K562 (cell line): Measurements from ENCODE around the gene ARID4B. TPM values are rescaled to one million over a fixed set of nuclear protein-coding genes. Genes with fewer than 3 reads are reported as not detected.
A peak's percentile ranks its signal among the peaks of the same experiment; 100 is the strongest.

Experiments
- ARID3A ChIP-seq: IDR thresholded peaks from 2 replicates; pipeline ENCODE4 v1.6.1; 2012; ENCODE audit warnings: low read depth, low read length, improper control_type of control experiment, borderline replicate concordance
- ARID4B ChIP-seq: sonication (generic); formaldehyde crosslinking; IDR thresholded peaks from 2 replicates; pipeline ENCODE4 v1.8.0; 2022; ENCODE audit warnings: mild to moderate bottlenecking, missing genetic modification reagents
- BRF2 ChIP-seq: IDR thresholded peaks from 3 replicates; pipeline ENCODE4 v1.6.1; 2011; ENCODE audit warnings: borderline replicate concordance, mild to moderate bottlenecking; ENCODE audit not compliant: insufficient read length, insufficient read depth
- CHD2 ChIP-seq: IDR thresholded peaks from 2 replicates; pipeline ENCODE4 v1.6.1; 2011; ENCODE audit warnings: low read depth, low read length
- EZH2 ChIP-seq: IDR thresholded peaks from 2 replicates; pipeline ENCODE4 v1.6.1; 2012; ENCODE audit warnings: low read depth, mild to moderate bottlenecking, inconsistent platforms, low read length, borderline replicate concordance
- HIVEP1 ChIP-seq: fragments of 250-450 bp; sonication (Bioruptor Pico); IDR thresholded peaks from 2 replicates; pipeline ENCODE4 v1.4.0; 2020; ENCODE audit warnings: mild to moderate bottlenecking
- PHF20 ChIP-seq: fragments of 450-650 bp; IDR thresholded peaks from 2 replicates; pipeline ENCODE4 v1.6.1; 2018; ENCODE audit not compliant: partially characterized antibody
- RAD51 ChIP-seq: fragments of 450-650 bp; IDR thresholded peaks from 2 replicates; pipeline ENCODE4 v1.7.1; 2016; ENCODE audit warnings: low read depth, mild to moderate bottlenecking, borderline replicate concordance
- SP2 ChIP-seq: IDR thresholded peaks from 2 replicates; pipeline ENCODE4 v1.6.1; 2011; ENCODE audit warnings: mild to moderate bottlenecking, low read depth, low read length, moderate library complexity; ENCODE audit not compliant: poor library complexity, severe bottlenecking; ENCODE audit errors: extremely low read depth
- TEAD2 ChIP-seq: fragments of 450-650 bp; IDR thresholded peaks from 2 replicates; pipeline ENCODE4 v1.6.1; 2016; ENCODE audit warnings: missing genetic modification characterization, control low read depth, missing compliant biosample characterization
- ZKSCAN8 ChIP-seq: fragments of 200-800 bp; sonication (Bioruptor generic); IDR thresholded peaks from 2 replicates; pipeline ENCODE4 v1.6.1; 2016; ENCODE audit warnings: missing genetic modification characterization, missing compliant biosample characterization
- ZNF436 ChIP-seq: fragments of 250-450, 450-650 bp; sonication (Bioruptor Pico); formaldehyde crosslinking; IDR thresholded peaks from 2 replicates; pipeline ENCODE4 v1.7.0; 2020; ENCODE audit warnings: mild to moderate bottlenecking
- polyA plus RNA-seq, 8 experiments: library from polyadenylated mRNA; depleted of rRNA in 4 of 8; stranded (reverse) in 5 of 8; unstranded in 3 of 8; fragments of >200 nt; fragmentation: Nextera tagmentation in 2 of 8; fragmentation: Illumina TruSeq in 1 of 8; extraction: Ambion mirVana in 2 of 8; extraction: Trizol in 1 of 8; gene quantifications; 2 replicates each; pipeline versions ENCODE4 v1.2.1 to v1.2.3, GENCODE V29; 2011 to 2014; ENCODE audit warnings: inconsistent platforms in 1 of 8, missing spikeins in 1 of 8
- total RNA-seq, 7 experiments: library from RNA; depleted of rRNA in 6 of 7; stranded (reverse); fragments of >200 nt in 6 of 7; fragmentation: Illumina TruSeq in 2 of 7; extraction: Trizol in 2 of 7; gene quantifications; 2 replicates each; pipeline versions ENCODE4 v1.2.1 to v1.2.3, GENCODE V29; 2011 to 2021; ENCODE audit warnings: low replicate concordance in 1 of 7
- TF ChIP-seq, protein P1 (sequence below): sonication (generic); formaldehyde crosslinking; IDR thresholded peaks from 2 replicates; pipeline ENCODE4 v1.8.0; 2022; ENCODE audit warnings: mild to moderate bottlenecking, missing genetic modification reagents
- TF ChIP-seq, protein P2 (sequence below): sonication (generic); IDR thresholded peaks from 2 replicates; pipeline ENCODE4 v1.6.1; 2016

Gene ARID4B
- total and polyA plus RNA-seq, 9 of the 15 experiments (the other 6 are each of a cell fraction or from before 2014, with no cell fraction given) = 8.4 to 38.9 (median 18.5) TPM

GRCh38 chr1:235367000-235367908, 39.3 kb upstream of the ARID4B start, which contains the start of gene TBCE (continued):
- TF ChIP-seq, protein P1, sequence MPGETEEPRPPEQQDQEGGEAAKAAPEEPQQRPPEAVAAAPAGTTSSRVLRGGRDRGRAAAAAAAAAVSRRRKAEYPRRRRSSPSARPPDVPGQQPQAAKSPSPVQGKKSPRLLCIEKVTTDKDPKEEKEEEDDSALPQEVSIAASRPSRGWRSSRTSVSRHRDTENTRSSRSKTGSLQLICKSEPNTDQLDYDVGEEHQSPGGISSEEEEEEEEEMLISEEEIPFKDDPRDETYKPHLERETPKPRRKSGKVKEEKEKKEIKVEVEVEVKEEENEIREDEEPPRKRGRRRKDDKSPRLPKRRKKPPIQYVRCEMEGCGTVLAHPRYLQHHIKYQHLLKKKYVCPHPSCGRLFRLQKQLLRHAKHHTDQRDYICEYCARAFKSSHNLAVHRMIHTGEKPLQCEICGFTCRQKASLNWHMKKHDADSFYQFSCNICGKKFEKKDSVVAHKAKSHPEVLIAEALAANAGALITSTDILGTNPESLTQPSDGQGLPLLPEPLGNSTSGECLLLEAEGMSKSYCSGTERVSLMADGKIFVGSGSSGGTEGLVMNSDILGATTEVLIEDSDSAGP = no peak
- TF ChIP-seq RAD51 (peak; percentile 87), HIVEP1 (peak; percentile 43; the same call in 1 of the 2 replicates), SP2 (peak; percentile 57), CHD2 (peak; percentile 40; the same call in 1 of the 2 replicates), PHF20 (peak; percentile 71), TEAD2 (no peak), BRF2 (no peak), ZNF436 (CRISPR knock-in tag) (no peak), ZKSCAN8 (CRISPR knock-in tag) (no peak), ARID4B (CRISPR knock-in tag) (peak; percentile 68; the same call in 1 of the 2 replicates), EZH2 (no peak), ARID3A (0 out of 2 replicates have a peak, but pooled peaks have one; percentile 61)
- TF ChIP-seq, protein P2, sequence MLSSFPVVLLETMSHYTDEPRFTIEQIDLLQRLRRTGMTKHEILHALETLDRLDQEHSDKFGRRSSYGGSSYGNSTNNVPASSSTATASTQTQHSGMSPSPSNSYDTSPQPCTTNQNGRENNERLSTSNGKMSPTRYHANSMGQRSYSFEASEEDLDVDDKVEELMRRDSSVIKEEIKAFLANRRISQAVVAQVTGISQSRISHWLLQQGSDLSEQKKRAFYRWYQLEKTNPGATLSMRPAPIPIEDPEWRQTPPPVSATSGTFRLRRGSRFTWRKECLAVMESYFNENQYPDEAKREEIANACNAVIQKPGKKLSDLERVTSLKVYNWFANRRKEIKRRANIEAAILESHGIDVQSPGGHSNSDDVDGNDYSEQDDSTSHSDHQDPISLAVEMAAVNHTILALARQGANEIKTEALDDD = peak; percentile 62
